Breast epithelium (tissue), 4 donors: ENCODE measurements around the gene NEO1. TPM values are rescaled to one million over a fixed set of nuclear protein-coding genes. Genes with fewer than 3 reads are reported as not detected.

Source experiments
- DNase-seq, 2 donors: peaks; one replicate each; pipeline ENCODE4 v3.0.0-alpha.2; 2019; ENCODE audit warnings: low spot score in 2 of 2
- H3K27ac ChIP-seq, 2 donors: fragments of 200-600 bp; sonication (generic) in 1 of 2; one replicate each; pipeline ENCODE4 v1.5.1; 2016 to 2019; ENCODE audit warnings: mild to moderate bottlenecking in 1 of 2
- H3K27me3 ChIP-seq, 2 donors: fragments of 200-600 bp; sonication (generic) in 1 of 2; one replicate each; pipeline versions ENCODE4 v1.5.1 to v1.6.0; 2017 to 2019; ENCODE audit warnings: control low read depth in 1 of 2, mild to moderate bottlenecking in 1 of 2
- H3K36me3 ChIP-seq: fragments of 200-600 bp; one replicate; pipeline ENCODE4 v1.5.1; 2019
- H3K4me1 ChIP-seq, 2 donors: fragments of 200-600 bp; sonication (generic); one replicate each; pipeline ENCODE4 v1.5.1; 2016 to 2019; ENCODE audit warnings: control low read depth in 1 of 2
- H3K4me3 ChIP-seq, 3 donors: fragments of 200-600 bp; sonication (generic); 1 replicate in 2 of 3; 2 replicates in 1 of 3; pipeline ENCODE4 v1.5.1; 2016 to 2019; ENCODE audit warnings: mild to moderate bottlenecking in 3 of 3, moderate library complexity in 2 of 3
- H3K9me3 ChIP-seq, 2 donors: fragments of 200-600 bp; sonication (generic) in 1 of 2; one replicate each; pipeline ENCODE4 v1.5.1; 2016 to 2019; ENCODE audit warnings: control low read depth in 1 of 2
- CTCF ChIP-seq, 3 donors: fragments of 450-650 bp; IDR thresholded peaks; one replicate each; pipeline ENCODE4 v1.5.1; 2016 to 2017; ENCODE audit warnings: antibody characterized with exemption in 3 of 3, mild to moderate bottlenecking in 3 of 3, moderate library complexity in 3 of 3
- POLR2A ChIP-seq: fragments of 450-650 bp; IDR thresholded peaks from one replicate; pipeline ENCODE4 v1.6.1; 2016; ENCODE audit warnings: antibody characterized with exemption, mild to moderate bottlenecking, moderate library complexity
- POLR2AphosphoS5 ChIP-seq, 3 donors: sonication (generic); formaldehyde crosslinking; IDR thresholded peaks; one replicate each; pipeline ENCODE4 v1.6.1; 2017; ENCODE audit warnings: antibody characterized with exemption in 3 of 3
- intact Hi-C: fragments of 100-400 bp; cut with DNase I; formaldehyde crosslinking; loops from one replicate; pipeline ENCODE4 v1.15.1; 2023; ENCODE audit warnings: low total_unique reads
- total RNA-seq, 3 donors: library from RNA; depleted of rRNA; stranded (reverse); fragments of >200 nt; gene quantifications; one replicate each; pipeline ENCODE4 v1.1.0, GENCODE V29; 2016

The NEO1 gene
- total RNA-seq, 3 donors from 2014 or later: 21.3 to 66.3 (median 27.5) TPM

DNA sequence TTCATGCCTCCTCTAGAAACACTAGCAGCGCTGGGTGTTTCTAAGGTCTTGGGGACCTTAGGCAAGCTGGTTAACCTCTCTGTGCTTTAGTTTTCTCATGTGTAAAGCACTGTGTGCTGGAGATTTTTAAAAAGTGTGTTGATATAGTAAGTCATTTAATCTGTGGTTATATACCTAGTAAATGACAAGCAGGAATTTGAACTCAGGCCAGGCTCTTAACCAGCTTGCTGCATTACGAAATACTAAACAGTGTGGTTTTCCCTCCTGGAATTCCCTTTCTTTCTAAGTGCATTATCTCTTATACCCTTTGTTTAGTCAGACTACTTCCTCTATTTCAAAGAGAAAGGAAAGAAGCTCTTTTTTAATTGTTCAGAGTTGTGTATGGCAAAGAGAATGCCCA is 26.5 kb downstream of the NEO1 start:
- intact Hi-C loops: no loop called here

GRCh38 chr15:73079565-73079964 is 27.3 kb downstream of the NEO1 start:
- no peak overlapping the region for H3K27ac ChIP-seq
- no peaks in the 10 kb centered on the region for H3K27me3 ChIP-seq
- DNase-seq: no peak
- peaks cover 0 to 3% of the 10 kb centered on the region in 2 donors for H3K4me1 ChIP-seq
- no peaks in the 10 kb centered on the region for H3K9me3 ChIP-seq
- TF ChIP-seq CTCF (IDR thresholded peaks at IDR 0.05): no peak
- TF ChIP-seq POLR2AphosphoS5 (IDR thresholded peaks at IDR 0.05): no peak
- no peak for TF ChIP-seq POLR2A
- intact Hi-C loops: no loop called here
- no peaks in the 10 kb centered on the region for H3K36me3 ChIP-seq
- no peak overlapping the region for H3K4me3 ChIP-seq

More for the DNA sequence above, 26.5 kb downstream of the NEO1 start:
- Histone ChIP-seq H3K9me3 (no peaks in the 10 kb centered on the region), H3K27ac (no peak overlapping the region), H3K36me3 (no peaks in the 10 kb centered on the region), H3K4me1 (peaks cover 0 to 3% of the 10 kb centered on the region in 2 donors), H3K27me3 (no peaks in the 10 kb centered on the region), H3K4me3 (peak overlapping the region in 1 of 3 donors; percentile 6)
- no peak for DNase-seq
- no peak for TF ChIP-seq CTCF (IDR thresholded peaks at IDR 0.05)
- TF ChIP-seq POLR2A: no peak
- TF ChIP-seq POLR2AphosphoS5 (IDR thresholded peaks at IDR 0.05): no peak

DNA sequence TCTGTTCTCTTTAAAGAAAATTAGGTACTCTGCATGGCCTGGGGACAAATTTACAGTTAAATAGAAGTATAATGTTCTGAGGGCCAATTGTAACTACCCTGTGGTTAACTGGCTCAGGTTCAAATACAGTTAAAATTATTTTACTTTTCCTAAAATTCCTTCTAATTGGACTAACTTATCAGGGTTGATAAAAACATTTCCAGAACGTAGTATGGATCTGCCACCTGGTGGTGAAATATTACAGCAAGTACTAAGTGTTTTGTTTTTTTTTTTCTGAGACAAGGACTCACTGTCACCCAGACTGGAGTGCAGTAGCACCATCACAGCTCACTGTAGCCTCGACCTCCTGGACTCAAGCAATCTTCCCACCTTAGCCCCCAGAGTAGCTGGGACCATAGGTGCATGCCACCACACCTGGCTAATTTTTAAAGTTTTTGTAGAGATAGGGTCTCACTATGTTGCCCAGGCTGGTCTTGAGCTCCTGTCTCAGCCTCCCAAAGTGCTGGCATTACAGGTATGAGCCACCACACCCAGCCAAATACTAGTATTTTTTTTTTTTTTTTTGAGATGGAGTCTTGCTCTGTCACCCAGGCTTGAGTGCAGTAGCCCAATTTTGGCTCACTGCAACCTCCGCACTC is 29.2 kb downstream of the NEO1 start:
- no peak for DNase-seq
- TF ChIP-seq POLR2A (no peak), CTCF (IDR thresholded peaks at IDR 0.05) (peak; percentile 8 to 64 (median 48))
- intact Hi-C loops: no loop called here
- Histone ChIP-seq H3K27ac (no peak overlapping the region), H3K9me3 (no peaks in the 10 kb centered on the region), H3K4me3 (no peak overlapping the region), H3K27me3 (no peaks in the 10 kb centered on the region), H3K4me1 (no peaks in the 10 kb centered on the region), H3K36me3 (no peaks in the 10 kb centered on the region)

GRCh38 chr15:73082812-73083211 is 30.5 kb downstream of the NEO1 start:
- Histone ChIP-seq H3K4me3 (no peak overlapping the region), H3K27ac (no peak overlapping the region), H3K9me3 (no peaks in the 10 kb centered on the region), H3K4me1 (no peaks in the 10 kb centered on the region), H3K36me3 (no peaks in the 10 kb centered on the region), H3K27me3 (no peaks in the 10 kb centered on the region)
- TF ChIP-seq POLR2A: no peak
- TF ChIP-seq CTCF (IDR thresholded peaks at IDR 0.05): no peak
- TF ChIP-seq POLR2AphosphoS5 (IDR thresholded peaks at IDR 0.05): no peak
- DNase-seq: no peak
- intact Hi-C loops: no loop called here

- Histone ChIP-seq H3K4me1 (no peaks in the 10 kb centered on the region), H3K27ac (no peak overlapping the region), H3K27me3 (no peaks in the 10 kb centered on the region), H3K9me3 (no peaks in the 10 kb centered on the region), H3K4me3 (no peak overlapping the region), H3K36me3 (no peaks in the 10 kb centered on the region)
- TF ChIP-seq POLR2AphosphoS5 (IDR thresholded peaks at IDR 0.05): no peak
- TF ChIP-seq CTCF (IDR thresholded peaks at IDR 0.05): no peak
- no peak for TF ChIP-seq POLR2A
- no peak for DNase-seq
- intact Hi-C loops: no loop called here
Measured at GRCh38 chr15:73087098-73087497, 34.8 kb downstream of the NEO1 start.
